ENCODE results near the gene DEFB129.

DNA sequence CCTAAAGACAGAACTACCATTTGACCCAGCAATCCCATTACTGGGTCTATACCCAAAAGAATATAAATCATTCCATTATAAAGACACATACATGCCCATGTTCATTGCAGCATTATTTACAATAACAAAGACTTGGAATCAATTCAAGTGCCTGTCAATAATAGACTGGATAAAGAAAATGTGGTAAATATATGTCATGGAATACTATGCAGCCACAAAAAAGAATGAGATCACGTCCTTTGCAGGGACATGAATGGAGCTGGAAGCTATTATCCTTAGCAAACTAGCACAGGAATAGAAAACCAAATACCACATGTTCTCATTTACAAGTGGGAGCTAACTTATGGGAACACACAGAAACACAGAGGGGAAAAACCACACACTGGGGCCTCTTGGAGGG lies 28.8 kb upstream of the DEFB129 start:
- no peak for TF ChIP-seq POLR2A (IDR thresholded peaks at IDR 0.05)
- TF ChIP-seq, protein P1, sequence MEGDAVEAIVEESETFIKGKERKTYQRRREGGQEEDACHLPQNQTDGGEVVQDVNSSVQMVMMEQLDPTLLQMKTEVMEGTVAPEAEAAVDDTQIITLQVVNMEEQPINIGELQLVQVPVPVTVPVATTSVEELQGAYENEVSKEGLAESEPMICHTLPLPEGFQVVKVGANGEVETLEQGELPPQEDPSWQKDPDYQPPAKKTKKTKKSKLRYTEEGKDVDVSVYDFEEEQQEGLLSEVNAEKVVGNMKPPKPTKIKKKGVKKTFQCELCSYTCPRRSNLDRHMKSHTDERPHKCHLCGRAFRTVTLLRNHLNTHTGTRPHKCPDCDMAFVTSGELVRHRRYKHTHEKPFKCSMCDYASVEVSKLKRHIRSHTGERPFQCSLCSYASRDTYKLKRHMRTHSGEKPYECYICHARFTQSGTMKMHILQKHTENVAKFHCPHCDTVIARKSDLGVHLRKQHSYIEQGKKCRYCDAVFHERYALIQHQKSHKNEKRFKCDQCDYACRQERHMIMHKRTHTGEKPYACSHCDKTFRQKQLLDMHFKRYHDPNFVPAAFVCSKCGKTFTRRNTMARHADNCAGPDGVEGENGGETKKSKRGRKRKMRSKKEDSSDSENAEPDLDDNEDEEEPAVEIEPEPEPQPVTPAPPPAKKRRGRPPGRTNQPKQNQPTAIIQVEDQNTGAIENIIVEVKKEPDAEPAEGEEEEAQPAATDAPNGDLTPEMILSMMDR (IDR thresholded peaks at IDR 0.05), result no peak

Data from esophagus squamous epithelium (tissue), 4 donors.